GM23338 (cell line): ENCODE data around the gene SRRT. TPM values are rescaled to one million over a fixed set of nuclear protein-coding genes. Genes with fewer than 3 reads are reported as not detected.

Source experiments
- ATAC-seq: fragments of 200-7000 bp; cut with Tn5 transposase; 3 replicates; pipeline ENCODE4 v1.9.1; 2020
- DNase-seq: peaks from one replicate; pipeline ENCODE4 v3.0.0-alpha.2; 2015; ENCODE audit warnings: low spot score
- H2AFZ ChIP-seq: fragments of 200-600 bp; sonication (generic); 2 replicates; pipeline ENCODE4 v1.8.0; 2016; ENCODE audit warnings: antibody characterized with exemption, mild to moderate bottlenecking, moderate library complexity
- H3F3A ChIP-seq: fragments of 200-600 bp; sonication (generic); replicated peaks from 2 replicates; pipeline ENCODE4 v1.8.0; 2017; ENCODE audit warnings: antibody characterized with exemption, mixed run types, low read depth
- H3K27ac ChIP-seq: fragments of 200-600 bp; sonication (generic); 2 replicates; pipeline ENCODE4 v1.6.1; 2016; ENCODE audit warnings: low read depth
- H3K27me3 ChIP-seq: fragments of 200-600 bp; sonication (generic); 2 replicates; pipeline ENCODE4 v1.8.0; 2016; ENCODE audit warnings: mild to moderate bottlenecking, mixed run types, moderate library complexity; ENCODE audit not compliant: insufficient read depth
- H3K36me3 ChIP-seq: fragments of 200-600 bp; sonication (generic); 2 replicates; pipeline ENCODE4 v1.8.0; 2016; ENCODE audit warnings: mild to moderate bottlenecking; ENCODE audit not compliant: insufficient read depth
- H3K4me1 ChIP-seq: fragments of 200-600 bp; sonication (generic); 2 replicates; pipeline ENCODE4 v1.8.0; 2016; ENCODE audit warnings: mild to moderate bottlenecking, moderate library complexity; ENCODE audit not compliant: insufficient read depth
- H3K4me2 ChIP-seq: fragments of 200-600 bp; sonication (generic); 2 replicates; pipeline ENCODE4 v1.7.1; 2017; ENCODE audit warnings: mixed run types
- H3K4me3 ChIP-seq: fragments of 200-600 bp; sonication (generic); 2 replicates; pipeline ENCODE4 v1.6.1; 2016; ENCODE audit warnings: mixed run types
- H3K79me2 ChIP-seq: fragments of 200-600 bp; sonication (generic); replicated peaks from 2 replicates; pipeline ENCODE4 v1.8.0; 2017; ENCODE audit warnings: mild to moderate bottlenecking; ENCODE audit not compliant: insufficient read depth
- H3K9me2 ChIP-seq: fragments of 200-600 bp; sonication (generic); 2 replicates; pipeline ENCODE4 v1.8.0; 2017; ENCODE audit not compliant: insufficient read depth
- H4K20me1 ChIP-seq: fragments of 200-600 bp; sonication (generic); replicated peaks from 2 replicates; pipeline ENCODE4 v1.8.0; 2017; ENCODE audit warnings: mild to moderate bottlenecking; ENCODE audit not compliant: insufficient read depth
- H3K27ac Mint-ChIP-seq: 2 replicates; pipeline ENCODE4 v1.8.0; 2020; ENCODE audit warnings: inconsistent platforms, mild to moderate bottlenecking, moderate library complexity, mixed read lengths
- H3K27me3 Mint-ChIP-seq: 3 replicates; pipeline ENCODE4 v1.8.0; 2022; ENCODE audit warnings: low read depth, mild to moderate bottlenecking, moderate library complexity, mixed read lengths, inconsistent platforms; ENCODE audit not compliant: insufficient read depth, poor library complexity
- H3K36me3 Mint-ChIP-seq: 3 replicates; pipeline ENCODE4 v1.8.0; 2021; ENCODE audit warnings: low read depth, mild to moderate bottlenecking, inconsistent platforms, moderate library complexity, mixed read lengths
- H3K4me1 Mint-ChIP-seq: 3 replicates; pipeline ENCODE4 v1.8.0; 2020; ENCODE audit warnings: mild to moderate bottlenecking, inconsistent platforms, mixed read lengths
- H3K4me3 Mint-ChIP-seq: 3 replicates; pipeline ENCODE4 v1.8.0; 2021; ENCODE audit warnings: moderate library complexity, mild to moderate bottlenecking, inconsistent platforms, mixed read lengths
- H3K9me3 Mint-ChIP-seq: 3 replicates; pipeline ENCODE4 v1.8.0; 2020; ENCODE audit warnings: moderate library complexity, mild to moderate bottlenecking, inconsistent platforms, mixed read lengths
- CREB1 ChIP-seq: fragments of 250-450 bp; sonication (Bioruptor Pico); IDR thresholded peaks from 2 replicates; pipeline ENCODE4 v1.5.0; 2020; ENCODE audit warnings: low read depth, mild to moderate bottlenecking, moderate library complexity
- CTCF ChIP-seq, 2 experiments: fragments of 200-600 bp in 1 of 2; sonication (generic) in 1 of 2; conservative IDR thresholded peaks; 2 replicates each; pipeline versions ENCODE4 v1.5.1 to v1.6.1; 2016 to 2017; ENCODE audit warnings: antibody characterized with exemption in 2 of 2, low read depth in 2 of 2, mild to moderate bottlenecking in 2 of 2, moderate library complexity in 1 of 2
- ETS1 ChIP-seq: IDR thresholded peaks from 2 replicates; pipeline ENCODE4 v1.6.1; 2016; ENCODE audit warnings: antibody characterized with exemption
- JUNB ChIP-seq: IDR thresholded peaks from one replicate; pipeline ENCODE4 v1.6.1; 2016; ENCODE audit warnings: antibody characterized with exemption; ENCODE audit not compliant: unreplicated experiment
- REST ChIP-seq: IDR thresholded peaks from one replicate; pipeline ENCODE4 v1.6.1; 2018; ENCODE audit warnings: antibody characterized with exemption; ENCODE audit not compliant: unreplicated experiment
- STAT1 ChIP-seq: IDR thresholded peaks from one replicate; pipeline ENCODE4 v1.6.1; 2016; ENCODE audit warnings: antibody characterized with exemption; ENCODE audit not compliant: unreplicated experiment
- polyA plus RNA-seq: library from polyadenylated mRNA; unstranded; fragments of >200 nt; fragmentation: Nextera tagmentation; extraction: Ambion mirVana; gene quantifications from 2 replicates; pipeline ENCODE4 v1.2.1, GENCODE V29; 2016
- total RNA-seq: library from RNA; depleted of rRNA; stranded (reverse); fragments of >200 nt; shearing (Covaris generic); gene quantifications from 2 replicates; pipeline ENCODE4 v1.2.3, GENCODE V29; 2014

The SRRT gene
- total and polyA plus RNA-seq, 2 experiments from 2014 or later: 113 to 140 TPM

- TF ChIP-seq CTCF (conservative IDR thresholded peaks at IDR 0.05; ENCODE audit: low read depth in 2 of 2) (no peak), ETS1 (no peak), JUNB (no peak), CREB1 (CRISPR knock-in tag) (no peak)
Observed at GRCh38 chr7:100863406-100863950, 11.4 kb upstream of the SRRT start (continued).

- Histone ChIP-seq H3K9me2 (no peaks in the 10 kb centered on the region), H3K27ac (no peak overlapping the region), H3K27me3 (no peaks in the 10 kb centered on the region), H4K20me1 (0 out of 2 replicates have a peak, but pooled peaks cover 3% of the 10 kb centered on the region), H3K79me2 (peaks cover 18% of the 10 kb centered on the region), H2AFZ (no peak overlapping the region), H3K4me2 (no peak overlapping the region), H3F3A (peaks cover 13% of the 10 kb centered on the region; the same call in 1 of the 2 replicates), H3K36me3 (peaks cover 4% of the 10 kb centered on the region; the same call in 1 of the 2 replicates), H3K4me1 (peaks cover 11% of the 10 kb centered on the region), H3K4me3 (no peak overlapping the region)
- ATAC-seq: no peak
- H3K9me3 Mint-ChIP-seq: no peaks in the 10 kb centered on the region
- peaks cover 56% of the 10 kb centered on the region for H3K36me3 Mint-ChIP-seq
- H3K27me3 Mint-ChIP-seq: peaks cover 15% of the 10 kb centered on the region
- peaks cover 14% of the 10 kb centered on the region; the same call in 2 of the 3 replicates for H3K4me1 Mint-ChIP-seq
- H3K27ac Mint-ChIP-seq: no peak overlapping the region
- TF ChIP-seq STAT1 (no peak), REST (no peak), CTCF (conservative IDR thresholded peaks at IDR 0.05; ENCODE audit: low read depth in 2 of 2) (no peak)
- no peak for DNase-seq
- H3K4me3 Mint-ChIP-seq: no peak overlapping the region
Observed at GRCh38 chr7:100864263-100864845, 10.5 kb upstream of the SRRT start.
